ENCODE results near the gene EMP1.
A peak's percentile ranks its signal among the peaks of the same experiment; 100 is the strongest.

Gene EMP1

DNA sequence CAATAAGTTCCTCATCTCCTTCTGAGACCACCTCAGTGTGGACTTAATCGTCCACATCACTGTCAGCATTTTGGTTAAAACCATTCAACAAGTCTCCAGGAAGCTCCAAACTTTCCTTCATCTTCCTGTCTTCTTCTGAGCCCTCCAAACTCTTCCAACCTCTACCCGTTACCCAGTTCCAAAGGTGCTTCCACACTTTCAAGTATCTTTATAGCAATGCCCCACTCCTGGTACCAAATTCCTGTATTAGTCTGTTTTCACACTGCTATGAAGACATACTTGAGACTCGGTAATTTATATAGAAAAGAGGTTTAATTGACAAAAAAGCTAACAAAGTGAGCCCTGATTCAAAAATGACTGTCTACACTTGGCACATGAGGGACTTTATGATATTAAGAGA lies 22.8 kb downstream of the EMP1 start:
- no peak for DNase-seq

DNA sequence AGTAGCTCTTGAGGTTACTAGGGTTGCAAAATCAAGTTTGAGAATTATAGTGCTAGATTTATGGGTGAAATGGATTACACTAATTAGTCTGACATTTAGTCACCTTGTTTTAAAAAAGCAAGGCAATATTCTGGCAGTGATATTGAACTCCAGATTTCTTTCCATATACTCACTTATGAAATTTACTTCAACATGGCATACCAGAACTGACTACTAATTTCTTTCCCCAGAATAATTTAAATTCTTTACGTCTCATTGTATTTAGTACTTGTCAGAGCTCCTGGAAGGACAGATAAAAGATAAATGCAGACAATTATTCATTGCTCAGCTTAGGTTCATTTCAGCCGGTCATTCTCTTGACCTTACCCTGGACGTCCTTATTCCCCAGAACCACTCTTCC lies 24.3 kb downstream of the EMP1 start:
- DNase-seq: no peak

DNA sequence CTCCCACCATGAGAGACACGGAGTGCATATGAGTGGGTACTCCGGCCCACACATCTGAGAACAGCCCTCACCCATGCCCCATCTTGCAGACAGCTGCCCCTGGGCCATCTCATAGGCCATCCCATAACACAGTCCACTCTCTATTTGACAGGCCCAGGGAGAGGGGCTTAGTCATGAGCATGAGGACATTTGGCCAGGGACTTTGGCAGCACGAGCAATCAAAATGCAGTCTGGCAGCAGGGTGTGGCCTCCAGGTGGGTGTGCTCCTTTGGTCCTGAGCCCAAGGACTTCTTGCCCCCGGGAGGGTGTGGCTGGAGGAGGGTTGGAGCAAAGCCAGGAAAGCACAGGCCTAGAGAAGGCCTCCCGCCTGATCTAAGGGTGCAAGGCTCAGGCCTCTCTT lies 25.6 kb downstream of the EMP1 start:
- DNase-seq: no peak

DNA sequence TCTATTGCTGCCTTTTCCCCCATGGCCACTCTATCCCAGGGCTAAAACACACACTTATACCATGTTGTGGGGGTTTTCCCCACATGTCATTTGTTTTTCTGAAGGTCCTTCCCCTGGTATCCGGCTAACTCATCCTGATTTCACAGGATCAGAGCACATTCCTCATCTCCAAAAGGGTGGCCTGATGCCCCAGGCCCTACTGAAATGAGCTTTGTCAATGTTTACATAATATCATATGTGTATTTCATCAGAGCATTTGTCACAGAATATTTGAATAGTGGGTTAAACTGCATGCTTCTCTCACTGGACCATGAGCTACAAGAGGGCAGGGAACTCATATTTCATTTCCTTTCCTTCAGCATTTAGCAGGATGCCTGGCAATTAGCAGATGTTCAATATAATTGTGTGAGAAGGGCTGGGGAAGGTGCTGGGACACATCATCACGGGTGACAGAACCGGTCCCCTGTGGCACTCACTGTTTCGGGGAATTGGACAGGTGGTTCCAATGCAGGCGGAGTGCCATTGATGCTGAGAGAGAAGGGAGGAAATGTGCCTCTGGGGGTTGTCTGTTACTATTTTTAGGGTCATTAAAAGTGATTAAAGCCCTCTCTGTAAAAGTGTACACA lies 26.8 kb downstream of the EMP1 start:
- no peak for DNase-seq

DNA sequence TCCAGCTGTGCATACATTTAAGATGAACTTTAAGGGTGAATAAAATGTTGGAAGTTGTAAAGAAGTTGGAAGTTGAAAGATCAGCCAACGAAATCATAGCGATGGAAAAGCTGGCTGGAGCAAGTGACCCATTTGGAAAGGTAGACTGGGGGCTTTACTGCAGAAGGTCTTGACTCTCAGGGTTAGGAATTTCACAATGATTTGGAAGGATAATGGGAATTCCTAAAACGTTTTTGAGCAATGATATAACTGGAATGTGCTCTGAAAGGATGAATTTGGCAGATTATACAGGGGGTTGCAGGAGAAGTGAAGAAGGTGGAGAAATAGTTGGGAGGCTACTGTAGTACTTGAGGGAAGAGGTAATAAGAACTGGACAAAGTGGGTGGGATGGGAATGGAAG lies 27.4 kb downstream of the EMP1 start:
- DNase-seq: no peak

DNA sequence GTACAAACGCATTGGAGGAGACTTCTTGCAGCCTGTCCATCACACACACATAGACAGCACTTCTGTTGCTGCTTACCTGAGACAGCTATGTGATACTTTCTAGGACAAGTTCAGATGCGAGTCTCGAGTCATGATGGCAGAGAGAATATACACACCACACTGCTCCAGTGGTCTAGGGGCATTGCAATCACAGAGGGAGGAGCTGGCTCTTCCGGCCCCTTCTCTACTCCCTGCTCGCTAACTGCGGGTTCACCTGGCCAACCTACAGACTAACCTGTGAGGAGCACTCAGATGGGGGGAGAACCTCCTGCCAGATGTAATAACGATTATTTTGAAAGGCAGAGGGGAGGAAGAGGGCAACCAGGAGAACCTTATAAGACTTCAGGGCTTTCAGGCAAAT lies 30.7 kb downstream of the EMP1 start:
- no peak for DNase-seq

DNA sequence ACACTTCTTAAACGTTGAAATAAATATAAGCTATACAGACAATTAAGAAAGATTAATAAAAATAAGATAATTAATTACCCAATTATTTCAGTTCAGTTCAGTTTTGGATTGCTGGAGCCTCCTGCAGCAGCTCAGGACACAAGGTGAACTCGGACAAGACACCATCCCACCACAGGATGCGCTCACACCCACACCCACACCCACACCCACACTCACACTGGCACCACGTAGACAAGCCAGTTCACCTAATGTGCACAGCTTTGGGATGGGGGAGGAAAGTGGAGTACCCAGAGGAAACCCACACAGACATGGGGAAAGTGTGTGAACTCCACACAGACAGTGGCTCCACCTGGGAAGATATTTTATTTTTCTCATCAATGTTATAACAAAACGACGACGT lies 32.1 kb downstream of the EMP1 start:
- no peak for DNase-seq

DNA sequence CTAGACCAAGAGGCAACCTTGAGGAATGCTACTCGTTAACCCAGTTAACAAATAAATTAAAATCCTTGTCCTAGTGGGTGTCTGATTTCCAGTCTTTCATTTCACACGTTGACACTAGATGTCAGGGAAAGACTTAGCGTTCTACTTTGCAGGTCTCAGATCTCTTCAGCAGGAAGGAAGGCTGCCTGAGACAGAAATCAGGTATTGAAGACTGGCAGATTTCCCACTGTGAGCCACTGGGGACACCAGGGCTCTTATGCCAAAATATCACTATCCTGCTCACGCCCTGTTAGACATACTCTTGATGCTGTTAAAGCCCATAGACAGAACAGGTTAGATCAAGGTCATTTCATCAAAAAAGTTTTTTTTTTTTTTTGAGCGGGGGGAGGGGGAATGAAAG lies 33.0 kb downstream of the EMP1 start:
- no peak for DNase-seq

DNA sequence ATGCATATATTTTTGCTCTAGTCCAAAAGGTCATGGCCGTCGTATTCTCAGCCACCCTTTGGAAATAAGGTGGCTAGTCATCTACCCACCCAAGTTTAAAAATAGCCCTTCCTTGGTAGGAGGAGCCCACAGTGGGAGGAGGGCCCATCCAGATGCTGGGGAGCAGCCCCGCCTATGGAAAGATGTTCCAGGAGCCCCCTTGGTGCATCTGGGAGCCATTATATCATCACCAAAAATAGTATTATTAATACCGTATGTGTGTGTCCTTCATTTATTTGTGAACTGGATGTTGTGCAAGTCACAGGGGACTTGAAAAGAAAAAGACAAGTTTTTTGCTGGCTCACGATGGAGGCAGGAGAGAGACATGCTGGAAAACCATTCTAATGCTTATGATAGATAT lies 34.0 kb downstream of the EMP1 start:
- DNase-seq: no peak

DNA sequence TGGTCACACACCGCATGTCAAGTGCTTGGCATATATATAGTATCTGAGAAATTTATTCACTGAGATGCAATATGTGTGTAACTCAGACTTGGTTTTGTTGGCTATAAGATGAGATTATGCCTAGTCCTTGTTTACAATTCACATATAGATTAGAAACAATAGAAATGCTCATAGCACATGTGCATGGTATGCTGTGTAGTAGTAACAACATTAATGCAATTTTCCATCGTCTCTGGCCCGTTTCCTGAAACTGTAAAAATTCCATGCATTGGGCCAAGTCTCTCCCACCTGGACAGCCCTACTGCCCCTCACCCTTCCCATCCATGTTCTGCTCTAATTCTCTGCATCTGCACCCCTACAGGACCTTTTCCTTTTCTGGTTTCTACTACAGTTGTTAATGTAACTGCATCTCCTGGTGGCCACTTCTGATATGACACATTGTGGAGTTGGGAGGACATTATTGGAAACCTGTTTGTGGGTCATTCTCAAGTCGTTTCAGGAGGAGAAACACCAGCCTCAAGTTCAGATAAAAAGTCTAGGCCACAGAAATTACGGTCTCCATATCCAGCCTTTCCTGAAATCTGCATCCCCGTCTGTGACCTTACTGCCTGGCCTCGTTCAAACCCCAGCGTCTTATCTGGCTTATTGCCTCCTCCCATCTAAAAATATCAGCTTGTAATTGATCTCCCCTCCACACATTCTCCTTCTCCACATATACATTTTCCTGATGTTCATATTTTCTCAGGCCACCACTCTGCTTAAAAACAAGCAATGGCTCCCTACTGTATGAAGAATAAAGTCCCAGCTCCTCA lies 37.5 kb downstream of the EMP1 start:
- DNase-seq: peak in 1 of 56 donors; percentile 10

DNA sequence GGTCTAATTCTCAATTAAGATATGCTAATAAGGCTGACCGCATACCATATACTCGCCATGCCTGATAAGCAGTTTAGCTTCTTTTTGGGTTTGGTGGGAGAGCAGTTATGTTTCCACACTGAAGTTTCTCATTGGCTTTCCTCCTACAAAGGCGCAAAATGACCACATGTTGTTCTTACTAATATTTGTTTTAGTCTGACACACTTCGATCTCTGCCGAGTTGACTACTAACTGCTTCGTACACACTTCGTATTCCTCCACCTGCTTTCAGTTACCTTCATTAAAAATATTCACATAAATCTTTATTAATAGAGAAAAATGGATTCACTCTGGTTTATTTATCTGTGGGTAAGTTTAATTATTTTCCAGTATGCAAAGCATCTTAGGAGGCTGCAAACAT lies 41.7 kb downstream of the EMP1 start:
- DNase-seq: no peak

DNA sequence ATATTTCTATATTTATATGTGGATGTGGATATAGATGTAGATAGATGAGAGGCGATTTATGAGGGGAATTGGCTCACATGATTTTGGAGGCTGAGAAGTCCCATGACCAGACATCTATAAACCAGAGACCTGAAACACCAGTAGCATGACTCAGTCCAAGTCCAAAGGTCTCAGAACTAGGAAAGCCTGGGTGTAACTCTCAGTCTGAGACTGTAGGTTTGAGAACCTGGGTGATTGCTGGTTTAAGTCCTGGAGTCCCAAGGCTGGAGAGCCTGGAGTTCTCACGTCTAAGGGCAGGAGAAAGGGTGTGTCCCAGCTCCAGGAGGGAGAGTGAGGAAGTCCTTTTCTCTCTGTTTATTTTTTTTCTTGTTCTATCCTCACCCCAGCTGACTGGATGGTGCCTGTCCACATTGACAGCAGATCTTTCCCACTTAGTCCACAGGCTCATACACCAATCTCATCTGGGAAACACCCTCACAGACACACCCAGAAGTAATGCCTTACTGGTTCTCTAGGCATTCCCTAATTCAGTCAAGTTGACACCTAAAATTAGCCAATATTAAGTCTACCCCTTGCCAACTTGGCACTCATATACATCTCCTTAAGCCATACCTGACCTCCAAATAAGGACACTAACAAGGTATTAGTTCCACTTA lies 45.4 kb downstream of the EMP1 start:
- DNase-seq: no peak

DNA sequence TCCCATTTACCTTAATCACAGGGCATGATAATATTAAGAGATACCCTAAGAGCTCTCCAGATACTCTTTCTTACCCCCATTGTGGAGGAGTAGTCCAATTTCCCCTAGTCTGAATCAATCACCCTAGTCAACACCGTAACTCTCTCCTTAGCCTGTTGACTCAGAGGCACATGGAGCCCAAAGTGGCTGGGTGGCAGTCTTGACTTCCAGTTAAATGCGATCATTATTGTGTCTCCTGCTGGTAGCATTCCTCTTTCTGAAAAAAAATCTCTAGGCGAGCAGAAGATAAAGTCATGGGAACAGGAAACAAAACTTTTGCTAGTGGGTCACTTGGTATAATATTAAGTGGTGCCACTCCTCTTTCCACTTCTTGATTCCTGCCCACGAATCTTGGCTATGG lies 46.4 kb downstream of the EMP1 start:
- no peak for DNase-seq

DNA sequence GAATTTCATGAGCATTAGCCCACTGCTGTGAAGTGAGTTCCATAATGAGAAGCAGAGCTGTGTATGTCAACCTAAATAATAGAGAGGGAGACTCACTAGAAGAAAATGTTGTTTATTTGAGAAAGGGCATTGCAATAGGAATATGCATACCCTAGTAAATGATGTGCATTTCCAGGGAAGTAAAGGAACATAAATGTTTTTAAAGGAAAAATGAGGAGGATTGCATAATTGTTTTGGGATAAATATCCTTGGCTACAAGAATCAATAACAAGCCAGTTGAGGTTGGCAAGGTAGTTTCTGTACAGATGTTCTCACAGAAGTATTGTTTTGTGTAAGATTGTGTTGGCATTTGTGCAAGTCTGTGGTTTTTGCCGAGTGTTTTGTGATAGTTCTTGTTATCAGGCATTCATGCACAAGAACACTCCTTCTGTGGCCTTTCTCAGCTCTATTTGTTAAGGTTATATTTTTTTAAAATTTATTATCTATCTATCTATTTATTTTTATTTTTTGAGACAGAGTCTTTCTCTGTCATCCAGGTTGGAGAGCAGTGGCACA lies 47.1 kb downstream of the EMP1 start:
- DNase-seq: no peak

DNA sequence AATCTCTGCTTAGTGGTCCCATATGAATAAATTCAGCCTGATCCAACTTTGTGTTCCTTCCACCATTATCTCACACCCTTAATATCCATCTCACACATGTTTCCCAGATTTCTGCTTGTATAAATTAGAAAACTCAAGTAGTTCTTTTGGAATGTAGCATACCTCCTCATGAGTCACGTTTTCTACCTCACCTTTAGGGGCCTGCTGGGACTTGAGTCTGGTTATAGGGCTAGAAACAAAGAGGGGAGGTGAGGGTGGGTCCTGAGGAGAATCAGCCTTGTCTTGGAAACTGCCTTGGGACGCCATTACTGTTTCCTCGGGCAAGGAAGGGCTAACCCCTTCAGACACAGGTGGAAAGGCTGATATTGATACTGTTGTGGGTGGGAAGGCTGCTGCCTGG lies 51.1 kb downstream of the EMP1 start:
- DNase-seq: no peak

DNA sequence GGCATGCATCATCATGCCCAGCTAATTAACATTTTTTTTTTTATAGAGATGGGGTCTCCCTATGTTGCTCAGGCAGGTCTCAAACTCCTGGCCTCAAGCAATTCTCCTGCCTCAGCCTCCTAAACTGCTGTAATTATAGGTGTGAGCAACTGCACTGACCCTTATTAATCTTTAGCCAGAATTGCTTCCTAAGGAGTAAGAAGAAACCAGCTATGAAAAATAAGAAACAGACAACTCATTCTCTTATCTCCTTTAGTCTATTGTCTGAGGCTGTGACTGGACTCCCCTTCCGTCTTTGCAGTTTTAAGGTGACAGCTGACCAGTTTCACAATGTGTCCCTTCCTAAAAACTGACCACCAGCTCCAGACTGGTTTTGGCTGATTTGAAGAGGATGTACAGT lies 52.4 kb downstream of the EMP1 start:
- no peak for DNase-seq

DNA sequence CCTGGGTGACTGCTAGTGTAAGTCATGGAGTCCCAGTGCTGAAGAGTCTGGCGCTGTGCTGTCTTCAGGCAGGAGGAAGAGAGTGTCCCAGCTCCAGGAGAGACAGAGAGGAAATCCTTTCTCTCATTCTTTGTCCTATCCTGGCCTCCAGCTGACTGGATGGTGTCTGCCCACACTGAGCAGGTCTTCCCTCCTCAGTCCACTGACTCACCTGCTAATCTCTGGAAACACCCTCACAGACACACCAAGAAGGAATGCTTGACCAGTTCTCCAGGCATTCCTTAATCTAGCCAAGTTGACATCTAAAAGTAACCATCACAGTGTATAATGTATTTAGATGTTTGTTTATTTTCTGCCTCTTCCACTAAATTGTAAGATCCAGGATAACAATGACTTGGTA lies 53.9 kb downstream of the EMP1 start:
- no peak for DNase-seq

DNA sequence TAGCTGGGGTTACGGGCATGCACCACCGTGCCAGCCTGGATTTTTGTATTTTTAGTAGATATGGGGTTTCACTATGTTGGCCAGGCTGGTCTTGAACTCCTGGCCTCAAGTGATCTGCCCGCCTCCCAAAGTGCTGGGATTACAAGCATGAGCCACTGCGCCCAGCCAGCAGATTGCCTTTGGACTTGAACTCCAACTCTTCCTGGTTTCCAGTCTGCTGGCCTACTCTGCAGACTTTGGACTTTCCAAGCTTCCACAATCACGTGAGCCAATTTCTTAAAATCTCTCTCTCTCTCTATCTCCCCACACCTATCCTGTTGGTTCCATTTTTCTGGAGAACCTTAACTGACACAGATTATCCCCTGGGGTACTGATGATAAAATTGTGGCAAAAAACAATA lies 55.0 kb downstream of the EMP1 start:
- DNase-seq: no peak

DNA sequence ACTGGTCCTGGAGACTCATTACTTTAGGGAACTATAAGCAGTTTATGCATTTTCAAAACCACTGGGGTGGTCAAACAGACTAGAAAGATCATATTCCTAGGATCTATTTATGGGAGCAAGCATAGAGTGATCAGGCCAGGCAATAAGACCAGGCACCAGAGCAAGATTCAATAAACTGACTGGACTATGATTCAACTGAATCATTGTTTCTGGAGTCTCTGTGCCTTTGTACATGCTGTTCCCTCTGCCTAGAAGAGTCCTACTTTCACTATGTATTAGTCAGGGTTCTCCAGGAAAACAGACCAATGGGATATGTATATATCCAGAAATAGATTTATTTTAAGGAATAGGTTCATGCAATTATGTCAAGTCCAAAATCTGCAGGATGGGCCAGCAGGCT lies 55.5 kb downstream of the EMP1 start:
- no peak for DNase-seq

DNA sequence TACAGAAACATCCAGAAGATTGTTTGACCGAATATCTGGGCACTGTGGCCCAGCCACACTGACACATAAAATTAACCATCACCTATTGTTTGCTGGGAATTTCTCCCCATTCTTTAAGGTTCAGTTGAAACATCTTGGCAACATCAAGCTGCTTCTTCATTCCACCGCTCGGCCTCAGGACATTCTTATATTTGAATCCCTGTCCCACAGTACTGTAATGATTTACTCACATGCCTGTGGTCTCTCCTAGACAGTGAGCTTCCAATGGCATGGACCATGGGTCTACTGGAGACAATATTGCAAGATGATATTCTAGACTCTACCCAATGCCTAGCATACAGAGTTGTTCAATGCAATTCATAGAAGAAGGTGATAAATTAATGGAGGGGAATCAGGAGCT lies 56.1 kb downstream of the EMP1 start:
- no peak for DNase-seq

DNA sequence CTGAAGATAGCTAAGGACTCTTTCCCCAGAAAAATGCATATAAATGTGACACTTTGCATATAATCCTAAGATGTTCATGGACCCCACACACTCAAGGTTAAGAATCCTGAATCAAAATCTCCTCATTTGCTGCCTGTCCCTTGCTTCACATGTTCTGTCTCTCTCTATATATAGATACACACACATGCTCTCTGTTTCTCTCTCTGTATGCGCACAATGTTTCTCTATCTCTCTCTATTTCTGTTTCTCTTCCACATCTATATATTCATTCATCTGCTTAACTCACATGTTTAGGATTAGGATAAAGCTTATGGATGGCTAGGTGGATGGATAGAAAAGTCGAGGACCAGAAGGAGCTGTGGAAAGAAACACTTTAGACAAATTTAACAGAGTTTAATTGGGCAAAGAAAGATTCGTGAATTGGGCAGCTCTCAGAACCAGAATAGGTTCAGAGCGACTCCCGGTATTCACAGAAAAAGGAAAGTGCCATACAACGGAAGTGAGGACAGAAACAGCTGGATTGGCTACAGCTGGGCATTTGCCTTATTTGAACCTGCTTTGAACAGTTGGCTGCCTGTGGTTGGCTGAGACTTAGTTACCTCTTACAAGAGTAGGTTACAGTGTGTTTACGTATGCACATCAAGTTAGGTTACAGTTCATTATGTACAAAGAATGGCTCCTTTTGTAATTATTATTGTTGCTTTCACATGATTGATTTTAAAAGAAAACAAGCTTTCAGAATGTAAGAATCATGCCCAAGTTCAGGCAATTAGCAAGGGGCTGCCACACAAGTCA lies 57.6 kb downstream of the EMP1 start:
- no peak for DNase-seq

All from amygdala (tissue), 56 donors.